Measurements from ENCODE around the gene SFRP5.
A peak's percentile ranks its signal among the peaks of the same experiment; 100 is the strongest.

DNA sequence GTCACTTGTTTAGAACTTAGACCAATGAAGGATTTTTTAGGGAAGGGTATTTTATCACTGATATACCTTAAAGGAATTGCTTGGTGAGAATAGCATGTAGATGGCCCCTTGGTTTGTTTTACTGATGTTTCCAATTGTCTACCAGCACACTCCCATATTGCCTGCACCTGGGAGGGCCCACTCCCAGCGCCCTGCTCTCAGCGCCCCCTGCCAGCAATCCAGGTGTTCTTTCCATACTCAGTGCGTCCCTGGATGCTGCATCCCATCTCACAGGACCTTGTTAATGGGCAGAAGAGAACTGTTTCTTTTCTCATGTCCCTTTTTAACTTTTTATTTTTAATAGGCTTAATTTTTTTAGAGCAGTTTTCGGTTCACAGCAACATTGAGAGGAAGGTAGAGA, 24.1 kb upstream of the SFRP5 start:
- TF ChIP-seq, protein P1, sequence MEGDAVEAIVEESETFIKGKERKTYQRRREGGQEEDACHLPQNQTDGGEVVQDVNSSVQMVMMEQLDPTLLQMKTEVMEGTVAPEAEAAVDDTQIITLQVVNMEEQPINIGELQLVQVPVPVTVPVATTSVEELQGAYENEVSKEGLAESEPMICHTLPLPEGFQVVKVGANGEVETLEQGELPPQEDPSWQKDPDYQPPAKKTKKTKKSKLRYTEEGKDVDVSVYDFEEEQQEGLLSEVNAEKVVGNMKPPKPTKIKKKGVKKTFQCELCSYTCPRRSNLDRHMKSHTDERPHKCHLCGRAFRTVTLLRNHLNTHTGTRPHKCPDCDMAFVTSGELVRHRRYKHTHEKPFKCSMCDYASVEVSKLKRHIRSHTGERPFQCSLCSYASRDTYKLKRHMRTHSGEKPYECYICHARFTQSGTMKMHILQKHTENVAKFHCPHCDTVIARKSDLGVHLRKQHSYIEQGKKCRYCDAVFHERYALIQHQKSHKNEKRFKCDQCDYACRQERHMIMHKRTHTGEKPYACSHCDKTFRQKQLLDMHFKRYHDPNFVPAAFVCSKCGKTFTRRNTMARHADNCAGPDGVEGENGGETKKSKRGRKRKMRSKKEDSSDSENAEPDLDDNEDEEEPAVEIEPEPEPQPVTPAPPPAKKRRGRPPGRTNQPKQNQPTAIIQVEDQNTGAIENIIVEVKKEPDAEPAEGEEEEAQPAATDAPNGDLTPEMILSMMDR (IDR thresholded peaks at IDR 0.05): peak; percentile 26; the same call in 1 of the 2 replicates
- TF ChIP-seq ZFX (IDR thresholded peaks at IDR 0.05; ENCODE audit: borderline replicate concordance): no peak

All from 22Rv1 (cell line).